ENCODE results near the gene IMPA2.

DNA sequence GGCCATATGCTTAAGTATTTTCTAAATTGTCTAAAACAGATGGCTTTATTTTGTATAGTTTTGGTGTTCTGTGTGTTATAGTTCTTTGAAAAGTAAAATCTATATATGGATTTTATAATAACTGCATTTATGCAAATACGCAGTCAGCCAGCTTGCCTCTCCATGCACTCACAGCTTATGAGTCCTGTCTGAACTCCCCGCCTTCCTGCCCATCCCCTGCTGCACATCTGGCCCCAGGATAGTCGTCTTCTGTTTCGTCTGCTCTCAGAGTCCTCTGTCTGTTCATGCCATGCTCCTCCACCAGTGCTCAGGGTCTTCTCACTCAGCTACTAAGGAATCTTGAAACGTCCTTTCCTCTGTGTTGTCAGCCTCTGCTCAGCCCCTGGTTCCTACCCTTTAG, 84.1 kb downstream of the IMPA2 start:
- no peak for TF ChIP-seq BHLHE40 (IDR thresholded peaks at IDR 0.05; ENCODE audit: borderline replicate concordance)
- TF ChIP-seq CTBP1 (IDR thresholded peaks at IDR 0.05; ENCODE audit: borderline replicate concordance) = no peak
- no peak for TF ChIP-seq FOXK2 (IDR thresholded peaks at IDR 0.05)

Data from HEK293T (cell line).